GM12892 (cell line): ENCODE results near the gene RAD52. TPM values are rescaled to one million over a fixed set of nuclear protein-coding genes. Genes with fewer than 3 reads are reported as not detected.

Experiments used
- DNase-seq: peaks from one replicate; pipeline ENCODE4 v3.0.0; 2011; ENCODE audit not compliant: insufficient read length
- FAIRE-seq: peaks from 2 replicates; lab custom pipeline; 2011; peaks lifted over from hg19 to GRCh38; lab: Jason Lieb, UNC
- POLR2A ChIP-seq: IDR thresholded peaks from 2 replicates; pipeline ENCODE4 v1.6.1; 2011; ENCODE audit warnings: low read depth, low read length, control low read depth
- POLR2AphosphoS5 ChIP-seq: IDR thresholded peaks from 2 replicates; pipeline ENCODE4 v1.6.1; 2011; ENCODE audit warnings: low read depth, low read length, control low read depth
- TAF1 ChIP-seq: IDR thresholded peaks from 2 replicates; pipeline ENCODE4 v1.6.1; 2011; ENCODE audit warnings: low read depth, mild to moderate bottlenecking, control low read depth, low read length, borderline replicate concordance
- polyA plus RNA-seq: library from polyadenylated mRNA; unstranded; fragments of >200 nt; gene quantifications from one replicate; pipeline ENCODE4 v1.2.1, GENCODE V29; 2012; ENCODE audit warnings: missing spikeins, inconsistent platforms; ENCODE audit not compliant: missing spikeins

RAD52 gene
- polyA plus RNA-seq: 7.6 TPM

DNA sequence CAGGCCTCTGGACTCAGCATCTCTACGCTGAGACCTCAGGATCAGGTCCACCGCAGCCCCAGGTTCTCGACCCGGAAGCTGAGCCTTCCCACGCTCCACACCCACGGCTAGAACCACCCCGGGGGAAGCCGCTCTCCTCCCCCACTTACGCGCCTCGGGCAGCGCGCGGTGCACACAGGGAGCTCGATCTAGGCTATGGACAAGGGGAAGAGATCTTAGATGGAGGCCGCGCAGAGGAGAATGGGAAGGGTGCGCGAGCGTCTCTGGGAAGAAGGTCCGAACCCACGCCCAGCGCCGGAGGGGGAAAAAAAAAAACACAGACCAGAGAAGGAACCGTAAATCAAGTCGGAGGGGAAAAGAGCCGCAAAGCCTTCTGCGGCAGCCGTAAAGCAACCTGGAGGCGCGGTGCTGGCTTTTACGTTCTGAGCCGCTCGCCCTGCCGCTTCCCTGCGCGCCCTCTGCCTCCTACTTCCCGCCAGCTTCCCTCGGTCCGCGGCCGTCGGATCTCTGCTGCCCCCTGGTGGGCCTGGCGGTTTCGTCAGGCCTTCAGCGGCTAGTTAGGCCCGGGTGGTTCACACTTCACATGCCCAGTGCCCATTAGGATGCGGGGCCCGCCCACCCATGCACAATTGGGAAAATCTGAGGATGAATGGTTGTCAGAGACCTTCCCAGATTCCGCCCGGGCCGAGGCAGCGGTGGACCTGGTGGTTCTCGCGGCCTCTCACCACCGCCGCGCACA is at the start of gene RAD52:
TSS of gene RAD52 (minus strand) at position 242 of the 739 bp plus-strand sequence. CDS start 16,636 bp downstream, outside the sequence.
- FAIRE-seq (peak; percentile 94), DNase-seq (peak; percentile 73)
- TF ChIP-seq TAF1 (no peak), POLR2A (peak; percentile 79), POLR2AphosphoS5 (peak; percentile 83)

DNA sequence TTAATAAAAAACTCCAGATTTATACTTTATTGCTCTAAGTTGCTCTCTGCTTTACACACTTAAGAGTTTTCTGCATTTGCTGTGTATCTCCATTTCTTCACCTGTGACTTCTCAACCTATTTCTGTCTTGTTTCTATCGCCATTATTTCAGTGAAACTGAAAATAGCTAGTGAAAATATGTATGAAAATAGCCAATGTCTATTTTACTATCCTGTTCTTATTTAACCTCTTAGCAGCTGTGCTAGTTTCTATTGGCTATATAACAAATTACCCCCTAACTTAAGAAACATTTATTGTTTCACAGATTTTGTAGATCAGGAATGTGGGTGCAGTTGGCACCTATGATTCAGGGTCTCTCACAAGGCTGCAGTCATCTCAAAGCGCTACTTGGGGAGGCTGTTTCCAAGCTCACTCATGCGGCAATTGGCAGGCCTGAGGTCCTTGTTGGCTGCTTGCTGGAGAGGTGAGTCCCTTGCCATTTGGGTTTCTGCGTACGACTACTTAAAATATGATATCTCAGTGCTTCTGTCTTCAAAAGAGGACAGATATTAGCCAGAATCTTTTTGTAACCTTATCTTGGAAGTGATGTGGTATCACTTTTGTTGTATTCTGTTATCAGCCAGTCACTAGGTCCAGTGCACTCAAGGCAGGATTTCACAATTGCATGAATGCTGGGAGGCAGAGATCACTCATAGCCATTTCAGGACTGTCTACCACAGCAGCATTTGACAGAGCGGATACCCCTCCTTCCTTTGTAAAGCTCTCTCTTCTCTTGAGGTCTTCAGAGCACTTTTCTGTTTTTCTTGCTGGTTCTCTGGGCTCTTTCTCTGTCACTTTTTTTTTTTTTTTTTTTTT is 48.8 kb upstream of the RAD52 start:
- DNase-seq (no peak), FAIRE-seq (peak; percentile 81)
- TF ChIP-seq POLR2AphosphoS5: no peak

DNA sequence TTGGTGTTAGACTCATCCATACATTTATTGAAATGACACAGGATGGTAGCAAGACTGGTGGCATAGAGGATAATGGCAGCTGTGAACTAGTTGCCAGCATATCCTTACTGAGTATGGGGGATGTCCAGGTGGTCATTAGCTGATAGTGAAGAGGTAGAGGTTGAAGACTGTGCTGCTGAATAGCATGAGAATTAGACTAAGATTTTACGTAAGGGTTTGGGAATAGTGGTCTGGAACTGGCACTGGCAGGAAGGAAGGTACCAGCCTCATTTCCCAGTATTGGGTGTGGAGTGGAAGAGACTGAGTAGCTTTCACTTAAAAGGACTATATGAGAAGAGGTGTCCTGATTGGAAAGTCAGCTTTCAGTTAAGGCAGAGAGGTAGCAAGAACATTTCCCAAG is 48.0 kb upstream of the RAD52 start:
- no peak for FAIRE-seq
- no peak for DNase-seq
- TF ChIP-seq TAF1: no peak
- no peak for TF ChIP-seq POLR2AphosphoS5
- no peak for TF ChIP-seq POLR2A

DNA sequence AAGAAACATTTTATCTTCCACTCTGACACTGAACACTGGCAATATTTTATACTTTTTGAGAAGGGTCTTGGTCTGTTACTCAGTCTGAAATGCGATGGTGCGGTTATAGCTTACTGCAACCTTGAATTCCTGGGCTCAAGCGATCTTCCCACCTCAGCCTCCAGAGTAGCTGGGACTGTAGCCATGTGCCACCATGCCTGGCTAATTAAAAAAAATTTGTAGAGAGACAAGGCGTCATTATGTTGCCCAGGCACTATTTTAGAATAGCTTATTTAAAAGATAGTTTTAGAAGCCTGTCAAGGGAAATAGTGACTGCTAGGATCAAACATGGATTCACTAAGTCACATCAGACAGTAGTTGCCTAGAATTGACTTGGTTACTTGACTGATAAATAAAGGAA is 47.4 kb upstream of the RAD52 start:
- DNase-seq: no peak
- TF ChIP-seq POLR2AphosphoS5 (no peak), POLR2A (no peak), TAF1 (no peak)
- no peak for FAIRE-seq

DNA sequence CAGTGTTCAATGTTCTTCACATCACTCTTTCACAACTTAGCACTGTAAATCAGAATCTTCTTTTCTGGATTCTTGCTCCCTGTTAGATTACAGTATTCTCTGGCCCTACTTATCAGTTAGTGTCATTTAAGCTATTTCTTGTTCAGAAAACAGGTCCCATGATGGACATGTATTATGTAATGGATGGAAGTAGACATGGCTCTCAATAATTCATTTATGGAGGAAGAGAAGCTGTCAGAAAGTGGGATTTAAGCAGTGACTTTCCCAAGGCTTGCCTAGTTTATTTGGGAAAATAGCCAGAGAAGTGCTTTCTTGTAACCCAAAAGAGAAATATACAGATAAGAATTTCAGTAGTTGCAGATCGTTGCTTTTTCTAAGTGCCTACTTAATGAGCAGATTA is 43.2 kb upstream of the RAD52 start:
- no peak for FAIRE-seq
- TF ChIP-seq POLR2A (no peak), TAF1 (no peak), POLR2AphosphoS5 (no peak)

DNA sequence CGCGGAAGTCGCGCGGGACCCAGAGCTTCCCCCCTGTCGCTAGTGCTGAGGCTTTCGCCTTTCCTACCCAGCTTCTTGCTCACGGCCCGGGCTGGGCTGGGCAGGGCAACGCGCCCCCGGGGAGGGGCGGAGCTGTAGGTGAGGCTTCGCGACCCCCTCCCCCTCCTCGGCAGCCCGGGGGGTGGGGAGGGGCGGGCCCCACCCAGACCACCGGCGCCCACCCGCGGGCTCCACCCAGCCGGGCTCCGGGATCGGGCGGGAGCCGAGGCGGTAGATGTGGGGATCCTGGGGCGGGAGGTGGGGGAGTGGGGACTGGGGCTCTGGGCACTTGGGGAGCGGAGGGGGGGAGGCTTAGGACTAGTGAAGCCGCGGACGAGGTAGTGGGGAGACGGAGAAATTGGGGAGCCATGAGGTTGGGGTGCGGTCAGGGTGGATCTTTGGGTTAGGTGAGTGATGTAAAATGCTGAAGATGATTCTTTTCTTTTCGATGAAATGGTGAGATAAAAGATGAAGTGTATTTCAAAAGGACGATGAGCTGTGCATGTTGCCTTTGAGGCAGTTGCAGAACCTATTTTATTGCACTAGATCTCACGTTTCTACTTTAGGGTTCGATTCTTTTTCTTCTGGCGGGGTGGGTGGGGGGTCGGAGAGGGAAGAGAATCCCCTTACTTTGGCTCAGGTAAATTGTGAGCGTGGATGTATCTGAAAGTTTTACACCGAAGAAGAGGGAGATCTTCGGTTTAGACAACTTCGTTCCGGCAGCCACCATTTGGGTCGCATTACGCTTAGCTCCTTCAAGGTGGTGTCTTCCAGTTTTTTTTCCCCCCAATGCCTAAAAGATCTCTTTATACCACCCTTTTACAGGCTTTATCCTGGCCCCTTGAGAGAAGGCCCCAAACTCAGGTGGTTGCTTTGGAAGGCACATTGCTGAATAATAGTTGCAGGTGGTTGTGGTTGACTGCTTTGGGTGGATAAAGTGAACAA is 42.1 kb upstream of the RAD52 start:
- FAIRE-seq (peak; percentile 30), DNase-seq (no peak)
- TF ChIP-seq TAF1 (no peak), POLR2A (no peak), POLR2AphosphoS5 (no peak)

More for the DNA sequence above, 43.2 kb upstream of the RAD52 start:
- DNase-seq: no peak

DNA sequence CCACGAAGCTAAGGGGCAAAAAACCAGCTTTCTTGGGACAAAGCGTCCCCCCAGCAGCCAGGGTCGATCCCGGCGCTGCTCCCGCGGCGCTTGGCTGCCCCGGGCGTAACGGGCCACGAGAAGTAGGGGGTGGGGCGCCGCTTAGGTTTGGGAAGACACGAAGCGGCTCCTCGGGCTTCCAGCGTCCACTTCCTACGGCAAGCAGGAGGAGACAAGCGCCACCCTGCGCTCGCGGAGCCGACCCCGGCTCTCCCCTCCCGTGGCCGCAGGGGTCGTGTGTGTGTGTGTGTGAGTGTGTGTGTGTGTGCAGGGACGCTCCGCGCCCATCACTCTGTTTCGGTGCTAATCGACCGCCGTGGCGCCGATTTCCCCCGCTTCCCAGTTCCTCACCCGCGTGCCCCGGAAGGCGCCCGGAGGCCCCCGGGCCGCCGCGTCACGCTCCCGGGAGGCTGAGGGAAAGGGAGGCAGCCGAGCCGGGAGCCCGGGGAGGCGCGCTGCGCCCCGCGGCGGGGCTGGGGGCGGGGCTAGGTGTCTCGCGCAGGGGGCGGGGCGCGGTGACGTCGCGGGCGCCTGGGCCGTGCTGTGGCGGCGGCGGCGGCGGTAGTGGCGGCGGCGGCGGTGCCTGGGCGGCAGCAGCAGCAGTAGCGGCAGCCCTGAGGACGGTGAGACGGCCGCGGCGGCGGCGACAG is 41.3 kb upstream of the RAD52 start, which contains the start of gene ERC1:
TSS of gene ERC1 (plus strand) at position 563 of the 689 bp plus-strand sequence. CDS start 36,681 bp downstream, outside the sequence.
- no peak for FAIRE-seq
- TF ChIP-seq TAF1 (no peak), POLR2AphosphoS5 (no peak), POLR2A (no peak; the same call in 1 of the 2 replicates)

DNA sequence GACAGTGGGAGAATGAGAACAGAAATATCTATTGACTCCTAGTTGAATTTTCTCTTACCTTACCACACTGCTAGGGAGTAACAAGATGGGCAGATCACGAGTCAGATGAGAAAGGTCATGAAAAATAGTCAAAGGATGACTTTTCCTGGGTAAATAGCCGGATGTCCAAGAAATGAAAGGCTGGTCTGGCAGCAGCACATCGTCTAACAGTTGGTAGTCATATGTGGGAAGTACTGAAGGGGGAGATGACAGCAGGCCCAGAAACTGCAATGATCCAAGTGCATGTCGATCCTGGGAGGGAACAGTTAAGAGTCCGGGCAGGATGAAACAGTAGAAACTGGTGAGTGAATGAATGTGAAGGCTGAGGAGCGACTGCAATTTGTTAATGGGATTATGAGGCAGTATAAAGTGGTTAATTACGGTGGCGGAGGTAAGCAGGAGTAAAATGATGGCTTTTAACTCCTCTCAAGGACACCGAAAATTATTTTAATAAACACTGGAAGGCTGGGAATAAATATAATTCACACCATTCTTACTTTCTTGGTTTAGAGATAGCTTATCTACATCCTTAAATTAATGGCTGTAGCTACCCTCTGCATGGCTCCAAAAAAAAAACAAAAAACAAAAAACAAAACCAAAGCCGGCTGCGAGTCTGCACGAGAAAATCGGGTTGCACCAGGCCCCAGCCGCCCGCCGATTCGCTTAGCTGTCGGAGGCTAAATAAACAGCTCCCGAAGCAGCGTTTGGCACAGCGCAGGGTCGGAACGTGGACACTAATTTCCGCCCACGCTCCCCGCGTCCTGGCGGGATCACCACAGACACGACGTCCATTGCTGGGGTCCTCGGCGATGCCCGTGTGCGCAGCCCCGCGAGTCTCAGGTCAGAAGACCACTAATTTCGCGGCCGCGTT is 40.5 kb upstream of the RAD52 start:
- TF ChIP-seq TAF1: no peak
- TF ChIP-seq POLR2A: no peak
- no peak for TF ChIP-seq POLR2AphosphoS5
- peak; percentile 31 for DNase-seq
- peak; percentile 78 for FAIRE-seq

More for the DNA sequence above, 41.3 kb upstream of the RAD52 start, which contains the start of gene ERC1:
- peak; percentile 86 for DNase-seq

DNA sequence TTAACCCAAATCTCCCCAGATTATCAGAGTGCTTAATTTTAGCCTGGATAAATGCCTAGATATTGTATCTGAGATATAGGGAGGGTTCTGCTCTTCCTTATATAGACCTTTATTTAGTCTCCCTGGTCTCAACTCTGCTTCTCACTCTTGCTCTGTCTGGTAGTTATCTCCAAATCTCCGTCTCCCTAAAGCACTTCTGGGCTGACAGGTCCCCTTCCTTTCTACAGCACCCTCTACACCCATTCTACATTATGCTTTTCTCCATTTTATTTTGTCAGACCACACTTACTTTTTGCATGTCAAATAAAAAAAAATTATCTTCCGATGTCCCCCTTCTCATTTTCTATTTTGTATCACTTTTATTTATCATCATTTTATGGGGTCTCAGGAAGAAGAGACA is 39.6 kb upstream of the RAD52 start:
- no peak for TF ChIP-seq POLR2AphosphoS5
- TF ChIP-seq TAF1: no peak
- no peak for TF ChIP-seq POLR2A
- DNase-seq: no peak
- no peak for FAIRE-seq

DNA sequence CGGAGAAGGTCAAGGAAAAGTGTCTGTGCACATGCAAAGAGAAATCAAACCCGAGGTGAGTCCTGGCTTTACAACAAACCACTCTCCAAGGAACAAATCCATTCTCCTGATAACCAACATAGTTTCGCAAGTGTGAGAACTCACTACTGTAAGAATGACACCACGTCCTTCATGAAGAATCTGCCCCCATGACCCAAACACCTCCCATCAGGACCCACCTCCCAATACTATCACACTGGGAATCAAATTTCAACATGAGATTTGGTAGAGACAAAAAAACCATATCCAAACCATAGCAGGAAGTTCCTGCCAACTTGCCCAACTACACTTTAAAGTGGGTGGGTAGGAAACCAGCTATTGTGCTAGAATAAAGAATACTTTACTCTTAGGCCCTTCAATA is 39.2 kb upstream of the RAD52 start:
- no peak for DNase-seq

More for the DNA sequence above, 39.2 kb upstream of the RAD52 start:
- TF ChIP-seq POLR2A (no peak), TAF1 (no peak), POLR2AphosphoS5 (no peak)
- no peak for FAIRE-seq
